ENCODE data around the gene SIDT1. TPM values are rescaled to one million over a fixed set of nuclear protein-coding genes. Genes with fewer than 3 reads are reported as not detected.

The SIDT1 gene
- total RNA-seq, 2 experiments from 2014 or later = 31.6 to 51.9 TPM

DNA sequence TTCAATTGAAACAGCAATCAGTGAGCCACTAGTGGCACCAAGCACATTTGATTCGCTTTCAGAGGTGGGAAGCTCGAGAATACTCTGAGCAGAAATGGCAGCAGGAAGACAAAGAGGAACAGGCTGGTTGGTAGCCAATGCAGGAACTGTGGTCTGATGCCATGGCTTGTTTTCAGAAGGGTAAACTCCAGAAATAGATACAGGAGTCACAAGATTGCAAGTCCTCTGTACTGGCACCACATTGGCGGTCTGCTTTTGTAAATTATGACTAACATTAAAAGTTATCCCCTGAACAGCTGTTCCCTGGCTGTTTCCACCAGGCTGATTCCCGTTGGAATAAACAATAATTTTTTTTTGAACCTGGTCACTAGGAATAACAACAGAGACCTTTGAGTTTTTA lies 128.5 kb downstream of the SIDT1 start:
- Mint-ChIP-seq H3K27me3 (no peaks in the 10 kb centered on the region), H3K4me1 (peaks cover 5% of the 10 kb centered on the region), H3K9me3 (ENCODE audit: low read depth) (no peaks in the 10 kb centered on the region), H3K4me3 (no peak overlapping the region), H3K36me3 (peaks cover 27% of the 10 kb centered on the region), H3K27ac (no peak overlapping the region)
- DNase-seq (no peak), ATAC-seq (no peak)
- CTCF ChIA-PET = no interaction called here

DNA sequence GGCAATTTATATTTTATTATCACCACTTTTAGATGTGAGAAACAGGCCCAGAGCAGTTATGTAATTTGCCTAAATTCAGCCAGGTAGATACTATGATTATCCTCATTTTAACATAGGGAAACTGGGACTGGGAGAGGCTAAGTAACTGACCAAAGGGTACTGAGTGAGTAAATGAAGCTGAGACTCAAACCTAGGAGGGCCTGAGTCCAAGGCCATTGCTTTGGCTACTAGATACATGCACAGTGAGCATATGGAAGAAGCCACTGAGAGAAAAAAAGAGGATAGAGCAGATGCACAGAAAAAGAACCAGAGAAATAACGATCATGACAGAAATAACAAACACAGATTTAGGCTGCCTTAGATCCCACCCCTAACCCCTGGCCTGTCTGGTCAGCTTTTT lies 130.5 kb downstream of the SIDT1 start:
- Mint-ChIP-seq H3K36me3 (peaks cover 22% of the 10 kb centered on the region), H3K9me3 (ENCODE audit: low read depth) (no peaks in the 10 kb centered on the region), H3K4me3 (no peak overlapping the region), H3K27me3 (no peaks in the 10 kb centered on the region), H3K27ac (no peak overlapping the region), H3K4me1 (peaks cover 14% of the 10 kb centered on the region)
- ATAC-seq (no peak), DNase-seq (no peak)
- CTCF ChIA-PET = no interaction called here

DNA sequence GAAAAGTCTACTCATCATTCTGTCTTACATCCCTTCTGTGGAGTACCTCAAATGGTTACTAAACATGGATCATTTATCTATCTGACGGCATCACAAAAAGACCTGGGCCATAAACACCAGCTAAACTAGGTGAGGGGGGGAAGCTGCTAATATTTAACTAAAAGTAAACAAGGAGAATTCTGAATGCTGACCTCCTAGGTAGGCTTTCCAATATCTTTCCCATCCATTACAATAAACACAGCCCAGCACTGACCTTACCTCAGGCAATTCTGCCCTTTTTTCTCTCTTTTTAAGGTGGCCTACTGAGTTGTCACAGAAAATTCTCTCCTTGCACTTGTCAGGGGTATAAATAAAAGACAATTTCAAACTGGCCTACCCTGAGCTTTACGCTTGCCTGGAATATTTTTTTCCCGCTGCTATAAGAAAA lies 131.0 kb downstream of the SIDT1 start:
- Mint-ChIP-seq H3K9me3 (ENCODE audit: low read depth) (no peaks in the 10 kb centered on the region), H3K27me3 (no peaks in the 10 kb centered on the region), H3K36me3 (peaks cover 21% of the 10 kb centered on the region), H3K4me1 (peaks cover 18% of the 10 kb centered on the region), H3K27ac (no peak overlapping the region), H3K4me3 (no peak overlapping the region)
- CTCF ChIA-PET = no interaction called here
- no peak for DNase-seq
- no peak for ATAC-seq

DNA sequence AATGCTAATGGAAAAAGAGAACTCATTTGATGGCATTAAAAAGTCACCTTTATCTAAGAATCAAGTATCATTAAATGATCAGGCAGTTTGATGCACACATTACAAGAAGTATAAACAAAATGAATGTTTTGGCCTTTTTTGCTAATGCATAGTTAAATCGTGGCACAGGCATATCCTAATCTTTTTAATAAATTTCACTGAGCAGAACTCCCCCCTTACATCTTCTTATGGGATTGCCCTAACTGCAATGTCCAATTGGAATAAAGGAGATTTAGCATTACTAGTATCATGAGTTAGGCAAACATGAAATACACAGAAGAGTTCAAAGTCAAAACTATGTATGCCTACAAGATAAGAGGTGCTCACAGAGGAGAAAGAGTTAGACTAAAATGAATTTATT lies 131.4 kb downstream of the SIDT1 start:
- Mint-ChIP-seq H3K36me3 (peaks cover 23% of the 10 kb centered on the region), H3K4me1 (peaks cover 18% of the 10 kb centered on the region), H3K27me3 (no peaks in the 10 kb centered on the region), H3K9me3 (ENCODE audit: low read depth) (no peaks in the 10 kb centered on the region), H3K4me3 (no peak overlapping the region), H3K27ac (no peak overlapping the region)
- CTCF ChIA-PET = interaction anchor here (1.1 kb wide), 1 partner anchor 32 kb away, joined by 4 read pairs; the partner anchor contains the start of gene USF3
- DNase-seq (no peak), ATAC-seq (no peak)

- no peak overlapping the region for H3K27ac Mint-ChIP-seq
- H3K9me3 Mint-ChIP-seq (ENCODE audit: low read depth) = no peaks in the 10 kb centered on the region
- ATAC-seq (no peak), DNase-seq (no peak)
- H3K4me3 Mint-ChIP-seq = no peak overlapping the region
- H3K36me3 Mint-ChIP-seq = peaks cover 21% of the 10 kb centered on the region
- peaks cover 18% of the 10 kb centered on the region for H3K4me1 Mint-ChIP-seq
- CTCF ChIA-PET = interaction anchor here (1.1 to 1.4 kb wide), 2 partner anchors 10 to 31 kb away, joined by 3 to 4 read pairs; partner anchors contain the start of gene USF3
- no peaks in the 10 kb centered on the region for H3K27me3 Mint-ChIP-seq
These were observed 132.3 kb downstream of the SIDT1 start for GRCh38 chr3:113664523-113665094.

DNA sequence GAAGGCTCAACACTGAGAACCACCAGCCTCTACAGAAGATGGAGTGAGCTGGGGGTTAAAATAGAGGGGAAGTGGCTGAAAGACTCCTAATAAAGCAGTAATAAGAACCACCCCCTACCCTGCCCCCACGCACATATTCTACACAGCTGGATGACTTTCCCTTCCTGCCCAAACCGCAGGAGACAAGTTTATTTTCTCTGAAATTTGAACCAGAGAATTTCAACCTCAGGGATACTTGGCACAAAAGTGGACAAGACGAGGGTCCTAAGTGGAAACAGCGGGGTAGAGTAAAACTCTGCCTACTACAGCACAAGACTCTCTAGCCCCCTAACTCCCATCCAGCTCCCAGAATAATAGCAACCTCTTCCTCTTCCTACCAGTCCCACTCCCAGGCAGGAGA lies 135.7 kb downstream of the SIDT1 start:
- no peaks in the 10 kb centered on the region for H3K27me3 Mint-ChIP-seq
- CTCF ChIA-PET = interaction anchor here (0.6 kb wide), 1 partner anchor 32 kb away, joined by 3 read pairs; no protein-coding TSS in a partner anchor
- no peaks in the 10 kb centered on the region for H3K9me3 Mint-ChIP-seq (ENCODE audit: low read depth)
- no peak for ATAC-seq
- H3K4me3 Mint-ChIP-seq = no peak overlapping the region
- peaks cover 18% of the 10 kb centered on the region for H3K4me1 Mint-ChIP-seq
- H3K27ac Mint-ChIP-seq = no peak overlapping the region
- H3K36me3 Mint-ChIP-seq = peaks cover 8% of the 10 kb centered on the region
- no peak for DNase-seq

- no peak for DNase-seq
- Mint-ChIP-seq H3K27ac (no peak overlapping the region), H3K36me3 (peaks cover 22% of the 10 kb centered on the region), H3K4me3 (no peak overlapping the region), H3K4me1 (no peaks in the 10 kb centered on the region), H3K27me3 (no peaks in the 10 kb centered on the region), H3K9me3 (ENCODE audit: low read depth) (no peaks in the 10 kb centered on the region)
- ATAC-seq = no peak
- CTCF ChIA-PET = no interaction called here
These were observed 141.2 kb downstream of the SIDT1 start for GRCh38 chr3:113673593-113673992.

DNA sequence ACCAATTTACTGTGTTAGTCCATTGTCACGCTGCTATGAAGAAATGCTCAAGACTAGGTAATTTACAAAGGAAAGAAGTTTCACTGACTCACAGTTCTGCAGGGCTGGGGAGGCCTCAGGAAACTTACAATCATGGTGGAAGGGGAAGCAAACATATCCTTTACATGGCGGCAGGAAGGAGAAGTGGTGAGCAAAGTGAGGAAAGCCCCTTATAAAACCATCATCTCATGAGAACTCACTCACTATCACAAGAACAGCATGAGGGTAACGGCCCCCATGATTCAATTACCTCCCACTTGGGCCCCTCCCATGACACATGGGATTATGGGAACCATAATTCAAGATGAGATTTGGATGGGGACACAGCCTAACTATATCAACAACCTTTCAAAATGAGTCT lies 143.9 kb downstream of the SIDT1 start:
- DNase-seq = no peak
- Mint-ChIP-seq H3K4me3 (no peak overlapping the region), H3K27me3 (no peaks in the 10 kb centered on the region), H3K27ac (peak overlapping the region; percentile 54), H3K9me3 (ENCODE audit: low read depth) (no peaks in the 10 kb centered on the region), H3K4me1 (no peaks in the 10 kb centered on the region), H3K36me3 (peaks cover 17% of the 10 kb centered on the region)
- ATAC-seq = no peak
- CTCF ChIA-PET = no interaction called here

DNA sequence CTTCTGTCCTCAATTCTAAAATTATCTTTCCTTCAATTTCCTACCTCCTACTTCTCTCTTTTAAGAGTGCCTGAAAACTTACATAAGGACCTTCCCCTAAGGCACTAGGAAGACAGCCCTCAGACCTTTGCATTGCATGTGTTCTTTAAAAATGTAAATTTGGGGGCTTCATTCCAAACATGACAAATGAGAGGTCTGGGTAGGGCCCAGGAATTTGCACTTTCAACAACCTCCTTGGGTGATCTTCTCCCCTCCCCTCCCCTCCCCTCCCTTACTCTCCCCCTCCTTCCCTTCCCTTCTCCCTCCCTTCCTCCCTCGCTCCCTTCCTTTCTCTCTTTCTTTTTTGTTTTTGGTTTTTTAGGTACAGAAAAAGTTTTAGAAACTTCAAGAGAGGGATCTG lies 145.4 kb downstream of the SIDT1 start:
- H3K27ac Mint-ChIP-seq = no peak overlapping the region

GRCh38 chr3:113678773-113679172 lies 146.4 kb downstream of the SIDT1 start:
- DNase-seq = no peak
- no peaks in the 10 kb centered on the region for H3K27me3 Mint-ChIP-seq
- H3K9me3 Mint-ChIP-seq (ENCODE audit: low read depth) = no peaks in the 10 kb centered on the region
- CTCF ChIA-PET = no interaction called here
- no peak overlapping the region for H3K4me3 Mint-ChIP-seq
- no peak overlapping the region for H3K27ac Mint-ChIP-seq
- H3K4me1 Mint-ChIP-seq = no peaks in the 10 kb centered on the region
- no peak for ATAC-seq
- H3K36me3 Mint-ChIP-seq = peaks cover 20% of the 10 kb centered on the region

More for the DNA sequence above, 145.4 kb downstream of the SIDT1 start:
- H3K4me3 Mint-ChIP-seq = no peak overlapping the region
- ATAC-seq (no peak), DNase-seq (no peak)
- H3K9me3 Mint-ChIP-seq (ENCODE audit: low read depth) = no peaks in the 10 kb centered on the region
- peaks cover 17% of the 10 kb centered on the region for H3K36me3 Mint-ChIP-seq
- CTCF ChIA-PET = no interaction called here
- H3K4me1 Mint-ChIP-seq = no peaks in the 10 kb centered on the region
- no peaks in the 10 kb centered on the region for H3K27me3 Mint-ChIP-seq

Small RNA genes lying within 50 kb of the gene (microRNA-seq; reads per million reads assigned to microRNA genes)
- gene MIR4446 = 12.8 reads per million, percentile 35 among the genes with 10 or more reads in this experiment

Other genes starting within 250 kb of the SIDT1 start
- gene CFAP44, start 91.1 kb upstream of the SIDT1 start, total RNA-seq = 1 to 10 TPM; 3.4 TPM
- 10 to 100 TPM; 18.9 TPM for gene SPICE1, start 17.4 kb upstream of the SIDT1 start, total RNA-seq
- gene USF3, start 164.1 kb downstream of the SIDT1 start, total RNA-seq = 10 to 100 TPM; 14.5 to 15.2 TPM
- gene NAA50, start 213.7 kb downstream of the SIDT1 start, total RNA-seq = 100 to 1,000 TPM; 106 to 134 TPM
- gene ATP6V1A, start 214.5 kb downstream of the SIDT1 start, total RNA-seq = 10 to 100 TPM; 30.0 to 50.3 TPM

All from activated CD8-positive, alpha-beta memory T cell treated with anti-CD3 and anti-CD28 coated beads, Interleukin-2, amount 10 ng/mL, durations not matched to agents 7 days and 5 days (primary cell).